Adrenal gland (tissue), 12 donors: Measurements from ENCODE around the gene FHIP1B. TPM values are rescaled to one million over a fixed set of nuclear protein-coding genes. Genes with fewer than 3 reads are reported as not detected.

Source experiments
- DNase-seq, 7 donors: peaks; one replicate each; pipeline ENCODE4 v3.0.0-alpha.2; 2019 to 2020
- H3K27ac ChIP-seq, 5 donors: fragments of 200-600 bp; sonication (generic) in 4 of 5; 1 replicate in 3 of 5; 2 replicates in 2 of 5; pipeline versions ENCODE4 v1.5.1 to v1.8.0; 2016 to 2020; ENCODE audit warnings: mild to moderate bottlenecking in 1 of 5
- H3K27me3 ChIP-seq: fragments of 200-600 bp; 2 replicates; pipeline ENCODE4 v1.8.0; 2021
- H3K36me3 ChIP-seq, 2 donors: fragments of 200-600 bp; replicated peaks in 1 of 2; 1 replicate in 1 of 2; 2 replicates in 1 of 2; pipeline versions ENCODE4 v1.5.1 to v1.8.0; 2018 to 2022
- H3K4me1 ChIP-seq, 2 donors: fragments of 200-600 bp; replicated peaks in 1 of 2; 1 replicate in 1 of 2; 2 replicates in 1 of 2; pipeline versions ENCODE4 v1.5.1 to v1.8.0; 2018 to 2021
- H3K4me3 ChIP-seq, 4 donors: fragments of 200-600 bp; sonication (generic) in 3 of 4; one replicate each; pipeline ENCODE4 v1.5.1; 2016 to 2018
- H3K9me3 ChIP-seq, 3 donors: fragments of 200-600 bp; sonication (generic) in 1 of 3; replicated peaks in 1 of 3; 1 replicate in 2 of 3; 2 replicates in 1 of 3; pipeline versions ENCODE4 v1.5.1 to v1.8.0; 2016 to 2021
- CTCF ChIP-seq, 6 experiments: fragments of 450-650 bp in 4 of 6; fragments of 200-600 bp in 2 of 6; sonication (generic) in 1 of 6; IDR thresholded peaks; 1 replicate in 5 of 6; 2 replicates in 1 of 6; pipeline versions ENCODE4 v1.5.1 to v1.8.0; 2016 to 2021; ENCODE audit warnings: antibody characterized with exemption in 6 of 6, mild to moderate bottlenecking in 2 of 6, moderate library complexity in 1 of 6
- POLR2A ChIP-seq, 2 donors: fragments of 450-650 bp; IDR thresholded peaks; one replicate each; pipeline ENCODE4 v1.6.1; 2017; ENCODE audit warnings: antibody characterized with exemption in 2 of 2, mild to moderate bottlenecking in 2 of 2, moderate library complexity in 1 of 2
- WGBS, 4 donors: extraction: QIAGEN DNeasy Blood & Tissue Kit in 2 of 4; methylation state at CpG; one replicate each; pipeline versions ENCODE4 v1.1.5 to v1.1.7; 2013 to 2017; 5-methylcytosine and 5-hydroxymethylcytosine counted together
- intact Hi-C, 2 donors: fragments of 100-400 bp; cut with DNase I; formaldehyde crosslinking; loops; one replicate each; pipeline versions ENCODE4 v1.14.1 to v1.15.0; 2022 to 2023
- polyA plus RNA-seq, 3 donors: library from polyadenylated mRNA; stranded (reverse); fragments of 200-250 nt in 2 of 3; fragments of 350-450 nt in 1 of 3; fragmentation: Illumina TruSeq in 1 of 3; extraction: RNeasy Lipid Tissue Mini Kit (QIAGEN cat#74804) in 1 of 3; gene quantifications; one replicate each; pipeline ENCODE4 v1.2.3, GENCODE V29; 2013 to 2014
- total RNA-seq, 9 donors: library from RNA; depleted of rRNA in 4 of 9; stranded (reverse); fragments of >200 nt in 4 of 9; fragments of 120-200 nt in 1 of 9; fragmentation: NEBNext Ultra II Directional in 1 of 9; extraction: Animal tissue kit (Norgen Biotek cat#: 25700) in 1 of 9; gene quantifications; one replicate each; pipeline versions ENCODE4 v1.1.0 to v1.2.4, GENCODE V29; 2013 to 2023
- donor health status: healthy with polysubstance abuse.
- donor health status: Bipolar disorder and iron deficiency.
- donor health status: DM: yes; HTN: yes; CAD: no.
- donor health status: DM: no; HTN: no; CAD: no.
- donor health status: DM: no; HTN: no; CAD: no.
- donor health status: DM: yes; HTN: yes; CAD: no.

The FHIP1B gene
- total and polyA plus RNA-seq, 12 donors, result 12.5 to 91.2 (median 34.9) TPM

DNA sequence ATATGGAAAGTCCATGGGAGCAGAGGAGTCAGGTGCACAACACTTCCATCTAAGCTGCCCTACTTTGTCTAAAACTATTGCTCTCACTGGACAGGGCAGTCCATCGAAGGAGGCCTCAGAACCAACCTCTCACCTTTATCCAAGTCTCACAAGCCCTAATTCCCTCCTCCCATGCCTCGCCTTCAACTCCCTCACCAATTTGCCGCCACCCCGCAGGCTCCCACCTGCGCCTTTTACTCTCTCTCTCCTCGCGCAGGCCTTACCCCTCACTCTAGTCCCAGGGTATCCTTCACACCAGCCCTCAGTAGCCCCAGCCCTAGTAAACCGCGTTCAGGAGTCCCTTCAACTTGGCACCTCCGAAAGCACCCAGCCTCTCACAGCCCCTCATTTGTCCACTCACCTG lies 451 bp downstream of the FHIP1B start:
- Histone ChIP-seq H3K27me3 (no peaks in the 10 kb centered on the region), H3K9me3 (no peaks in the 10 kb centered on the region), H3K36me3 (no peaks in the 10 kb centered on the region), H3K27ac (peak overlapping the region in 4 of 5 donors; percentile 64 to 91 (median 75)), H3K4me1 (peaks cover 0 to 24% of the 10 kb centered on the region in 2 donors), H3K4me3 (peak overlapping the region; percentile 27 to 84 (median 79))
- WGBS, 4 donors, result 1 to 2% (median 1%) methylated on average over 10 of the region's 10 CpGs
- TF ChIP-seq CTCF (IDR thresholded peaks at IDR 0.05) (no peak), POLR2A (IDR thresholded peaks at IDR 0.05) (no peak)
- DNase-seq, result peak in 3 of 7 donors; percentile 23 to 33 (median 33)
- intact Hi-C loops, result no loop called here

- H3K36me3 ChIP-seq, result no peaks in the 10 kb centered on the region
- H3K9me3 ChIP-seq, result no peaks in the 10 kb centered on the region
- H3K27ac ChIP-seq, result no peak overlapping the region
- no peak for TF ChIP-seq CTCF (IDR thresholded peaks at IDR 0.05)
- TF ChIP-seq POLR2A (IDR thresholded peaks at IDR 0.05), result no peak
- H3K4me3 ChIP-seq, result no peak overlapping the region
- intact Hi-C loops, result no loop called here
- DNase-seq, result no peak
- H3K27me3 ChIP-seq, result no peaks in the 10 kb centered on the region
- H3K4me1 ChIP-seq, result peaks cover 0 to 24% of the 10 kb centered on the region in 2 donors
Observed at GRCh38 chr11:6232899-6233298, 1.5 kb downstream of the FHIP1B start.

DNA sequence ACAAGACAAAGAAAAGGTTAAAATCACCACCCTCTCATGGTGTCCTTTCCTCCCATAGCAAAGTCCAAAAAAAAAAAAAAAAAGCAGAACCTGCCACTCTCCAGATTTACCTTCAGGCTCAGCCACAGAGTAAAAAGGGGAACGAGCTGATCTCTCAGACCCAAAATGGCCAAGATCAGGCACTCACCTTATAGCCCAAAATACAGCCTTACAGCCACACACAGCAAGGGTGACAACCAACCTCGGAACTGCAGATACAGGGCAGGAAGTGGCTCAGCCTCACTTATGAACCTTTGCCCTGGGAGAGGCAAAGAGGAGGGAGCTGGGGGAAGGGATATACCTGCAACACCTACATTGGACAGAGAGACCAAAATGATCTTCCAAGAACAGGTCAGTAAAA lies 4.5 kb downstream of the FHIP1B start:
- H3K4me3 ChIP-seq, result no peak overlapping the region
- 53 to 72% (median 58%) methylated on average over 2 of the region's 2 CpGs for whole genome bisulfite sequencing, 4 donors

GRCh38 chr11:6228520-6228919 lies 5.9 kb downstream of the FHIP1B start:
- no peak for DNase-seq
- TF ChIP-seq CTCF (IDR thresholded peaks at IDR 0.05) (no peak), POLR2A (IDR thresholded peaks at IDR 0.05) (no peak)
- no peak overlapping the region for H3K27ac ChIP-seq
- 59 to 87% (median 70%) methylated on average over 3 of the region's 3 CpGs for WGBS, 4 donors
- peaks cover 0 to 8% of the 10 kb centered on the region in 2 donors for H3K36me3 ChIP-seq
- no peaks in the 10 kb centered on the region for H3K9me3 ChIP-seq
- no peak overlapping the region for H3K4me3 ChIP-seq
- intact Hi-C loops, result no loop called here
- no peaks in the 10 kb centered on the region for H3K27me3 ChIP-seq
- peaks cover 0 to 30% of the 10 kb centered on the region in 2 donors for H3K4me1 ChIP-seq

More for the DNA sequence above, 4.5 kb downstream of the FHIP1B start:
- no peak overlapping the region for H3K27ac ChIP-seq
- TF ChIP-seq CTCF (IDR thresholded peaks at IDR 0.05) (no peak), POLR2A (IDR thresholded peaks at IDR 0.05) (no peak)
- no peak for DNase-seq
- intact Hi-C loops, result no loop called here
- H3K36me3 ChIP-seq, result no peaks in the 10 kb centered on the region
- peaks cover 0 to 35% of the 10 kb centered on the region in 2 donors for H3K4me1 ChIP-seq
- H3K9me3 ChIP-seq, result no peaks in the 10 kb centered on the region
- no peaks in the 10 kb centered on the region for H3K27me3 ChIP-seq
